BJ (cell line): ENCODE measurements around the gene GPR137. TPM values are rescaled to one million over a fixed set of nuclear protein-coding genes. Genes with fewer than 3 reads are reported as not detected.
"Not testable (repeated sequence)": the region's sequence is repeated elsewhere in the genome, so short reads cannot be mapped to it uniquely, and the experiment has no call there.

Source experiments
- CTCF ChIA-PET: fragments of 350-600 bp; formaldehyde crosslinking; extraction: SDS; loops from one replicate; lab custom pipeline; 2021; ENCODE audit warnings: antibody characterized with exemption, inconsistent platforms; lab: Yijun Ruan, JAX
- POLR2A ChIA-PET: fragments of 300-600 bp; sonication (Branson Sonifier 250); formaldehyde crosslinking; extraction: SDS; loops from one replicate; lab custom pipeline; 2021; ENCODE audit warnings: antibody characterized with exemption; lab: Charles Lee
- DNase-seq: peaks from one replicate; pipeline ENCODE4 v3.0.0-alpha.2; 2011; ENCODE audit warnings: low read depth
- H3K27me3 ChIP-seq: 2 replicates; pipeline ENCODE4 v1.6.0; 2011; ENCODE audit warnings: low read length; ENCODE audit not compliant: control insufficient read depth, insufficient read depth
- H3K36me3 ChIP-seq: 2 replicates; pipeline ENCODE4 v1.5.1; 2011; ENCODE audit warnings: low read length; ENCODE audit not compliant: control insufficient read depth, insufficient read depth
- H3K4me3 ChIP-seq: 2 replicates; pipeline ENCODE4 v1.5.1; 2011; ENCODE audit warnings: low read depth, mild to moderate bottlenecking, control low read depth, low read length
- CTCF ChIP-seq: IDR thresholded peaks from 2 replicates; pipeline ENCODE4 v1.5.1; 2011; ENCODE audit warnings: low read depth, mild to moderate bottlenecking, control low read depth, inconsistent platforms, low read length, moderate library complexity; ENCODE audit not compliant: insufficient read depth
- polyA plus RNA-seq: library from polyadenylated mRNA; depleted of rRNA; stranded (reverse); fragments of >200 nt; gene quantifications from 2 replicates; pipeline ENCODE4 v1.2.3, GENCODE V29; 2011

The GPR137 gene
- polyA plus RNA-seq, 1 experiment = 33.7 TPM

- DNase-seq = no peak
- H3K36me3 ChIP-seq = peaks cover 11% of the 10 kb centered on the region
- CTCF ChIA-PET = interaction anchor here (0.7 to 8.2 kb wide), 12 partner anchors 12 to 598 kb away, joined by 3 to 92 read pairs (median 4); partner anchors contain the start of genes CATSPERZ, CDC42BPG, ESRRA and FERMT3
- H3K27me3 ChIP-seq = no peaks in the 10 kb centered on the region
- TF ChIP-seq CTCF = no peak
- POLR2A ChIA-PET = interaction anchor here (0.6 to 0.7 kb wide), 2 partner anchors 61 to 1406 kb away, joined by 3 to 5 read pairs; no protein-coding TSS in a partner anchor
- H3K4me3 ChIP-seq = peak overlapping the region; percentile 94
Measured at GRCh38 chr11:64245797-64246620, 39.6 kb upstream of the GPR137 start.

DNA sequence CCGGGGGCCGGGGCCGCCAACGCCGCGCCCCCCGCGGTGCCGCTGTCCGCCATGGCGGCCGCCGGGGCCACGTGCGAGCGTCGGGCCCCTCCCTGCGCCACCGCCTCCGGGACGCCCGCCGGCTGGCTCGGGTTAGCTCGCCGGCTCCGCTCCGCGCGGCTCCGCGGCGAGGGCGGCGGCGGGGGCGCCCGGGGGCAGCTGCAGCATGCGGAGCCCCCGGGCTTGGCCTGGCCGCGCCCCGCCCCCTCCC is 39.1 kb upstream of the GPR137 start:
- DNase-seq, H3K27me3 ChIP-seq: not testable (repeated sequence)
- CTCF ChIA-PET = interaction anchor here (0.7 to 8.2 kb wide), 8 partner anchors 11 to 598 kb away, joined by 3 to 92 read pairs (median 4); partner anchors contain the start of genes CATSPERZ, CDC42BPG, ESRRA and FERMT3
- POLR2A ChIA-PET = interaction anchor here (0.6 kb wide), 1 partner anchor 1407 kb away, joined by 5 read pairs; no protein-coding TSS in a partner anchor
- Histone ChIP-seq H3K4me3 (peak overlapping the region; percentile 94), H3K36me3 (peaks cover 11% of the 10 kb centered on the region)

DNA sequence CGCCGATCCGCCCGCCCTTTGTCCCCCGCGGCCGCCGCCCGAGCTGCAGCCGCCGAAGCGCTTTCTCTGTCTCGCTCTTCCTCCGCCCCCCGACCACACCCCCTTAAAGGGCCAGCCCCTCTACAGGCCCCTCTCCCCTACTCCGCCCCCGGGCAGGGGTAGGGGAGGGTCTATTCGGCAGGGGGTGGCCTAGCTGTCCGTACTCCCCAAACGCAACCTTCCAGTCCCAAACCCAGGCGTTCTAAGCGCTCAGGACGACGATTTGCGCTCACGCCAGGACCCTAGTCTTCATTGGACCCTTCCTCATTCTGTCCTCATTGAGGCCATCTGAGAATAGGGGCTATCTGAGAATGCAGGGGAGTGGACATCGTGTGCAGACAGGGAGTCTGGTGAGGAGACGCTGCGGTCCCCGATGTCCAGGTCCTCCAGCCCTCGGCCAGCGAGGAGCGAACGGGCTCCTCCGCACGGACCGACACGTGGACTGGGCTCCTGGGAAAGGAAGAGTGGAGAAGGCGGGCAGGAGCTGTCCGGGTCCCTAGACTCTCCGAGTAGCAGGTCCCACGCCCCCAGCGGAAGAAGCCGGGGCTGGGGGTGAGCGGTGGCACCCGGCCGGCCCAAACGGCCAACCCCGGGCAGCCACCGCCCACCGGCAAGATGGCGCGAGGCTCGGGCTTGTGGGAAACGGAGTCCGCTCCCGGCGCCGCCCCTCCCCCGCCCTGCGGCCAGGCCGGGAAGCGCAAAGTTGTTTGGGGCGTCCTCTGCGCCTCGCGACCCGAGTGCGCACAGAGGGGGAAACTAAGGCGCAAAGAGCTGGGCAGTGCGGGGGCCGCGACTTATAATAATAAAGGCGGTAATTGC is 38.5 kb upstream of the GPR137 start, which contains the start of gene PPP1R14B:
Gene PPP1R14B (minus strand): TSS at position 73 of the 858 bp plus-strand sequence. CDS start 270 bp downstream, outside the sequence.
- Histone ChIP-seq H3K36me3 (peaks cover 11% of the 10 kb centered on the region), H3K27me3 (no peaks in the 10 kb centered on the region), H3K4me3 (peak within 1 kb of the TSS; percentile 94)
- ChIA-PET POLR2A (no interaction called here), CTCF (interaction anchor here (0.6 to 8.2 kb wide), 10 partner anchors 10 to 597 kb away, joined by 3 to 92 read pairs (median 4); partner anchors contain the start of genes CATSPERZ, CDC42BPG, ESRRA and FERMT3)
- DNase-seq = no peak
- no peak for TF ChIP-seq CTCF

DNA sequence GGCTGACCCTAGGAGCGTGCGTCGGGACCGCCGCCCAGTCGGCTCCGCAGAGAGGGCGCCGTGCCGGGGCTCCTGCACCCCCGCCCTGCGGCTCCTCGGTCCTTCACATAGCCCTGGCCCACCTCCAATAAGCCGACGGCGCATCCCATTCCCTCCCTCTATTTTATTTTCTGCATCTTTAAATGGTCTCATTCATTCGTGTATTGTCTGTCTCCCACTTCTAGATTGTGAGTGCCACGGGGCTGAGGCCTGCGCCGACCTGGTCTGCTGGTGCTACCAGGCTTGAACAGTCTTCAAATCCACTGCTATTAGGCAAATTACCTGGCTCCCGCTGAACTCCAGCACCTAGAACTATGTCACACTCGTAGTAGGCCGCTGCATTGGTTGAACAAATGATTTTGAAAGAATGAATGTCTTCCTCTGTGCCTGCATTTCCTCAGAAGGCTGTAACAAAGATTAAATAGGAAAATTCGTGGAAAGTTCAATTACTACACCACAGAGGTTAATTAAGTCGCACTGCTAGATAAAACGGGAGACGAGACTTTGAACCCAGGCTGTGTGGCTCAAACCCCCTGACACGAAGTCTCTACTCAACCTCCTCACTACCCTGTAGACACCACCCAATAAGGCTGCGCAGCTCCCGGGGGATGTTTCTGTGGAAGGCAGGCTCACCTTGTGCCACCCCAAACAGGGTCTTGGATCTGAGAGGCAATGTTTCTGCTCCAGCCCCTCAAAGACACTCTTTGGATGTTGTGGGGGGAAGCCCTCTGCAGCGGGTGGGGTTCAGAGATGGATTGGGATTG is 37.7 kb upstream of the GPR137 start:
- DNase-seq = no peak
- TF ChIP-seq CTCF = no peak
- POLR2A ChIA-PET = no interaction called here

DNA sequence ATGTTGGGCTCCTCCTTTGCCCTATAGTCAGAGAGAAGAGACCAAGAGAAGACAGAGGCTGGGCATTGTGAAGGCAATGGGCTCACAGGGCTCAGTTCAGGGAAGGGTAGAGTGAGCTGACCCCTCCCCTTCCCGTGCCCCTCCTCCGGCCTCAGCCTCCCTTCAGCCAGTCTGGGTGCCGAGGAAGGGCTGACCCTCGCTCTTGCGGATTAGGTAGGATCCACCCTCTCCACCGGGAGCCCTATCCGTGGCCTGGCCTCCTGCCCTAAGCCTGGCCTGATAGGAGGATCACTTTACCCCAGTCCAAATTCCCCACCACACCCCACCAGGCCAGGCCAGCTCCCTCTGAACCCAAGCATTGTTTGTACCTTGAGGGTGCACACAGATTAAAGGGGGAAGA is 37.1 kb upstream of the GPR137 start:
- CTCF ChIA-PET = interaction anchor here (1.2 to 8.2 kb wide), 3 partner anchors 9 to 54 kb away, joined by 3 to 92 read pairs (median 5); partner anchors contain the start of genes CATSPERZ and ESRRA
- DNase-seq = no peak
- Histone ChIP-seq H3K36me3 (peaks cover 5% of the 10 kb centered on the region), H3K4me3 (no peak overlapping the region), H3K27me3 (no peaks in the 10 kb centered on the region)
- no peak for TF ChIP-seq CTCF
- POLR2A ChIA-PET = no interaction called here

More for the DNA sequence above, 37.7 kb upstream of the GPR137 start:
- H3K27me3 ChIP-seq = no peaks in the 10 kb centered on the region
- peak overlapping the region; percentile 94 for H3K4me3 ChIP-seq
- CTCF ChIA-PET = interaction anchor here (0.6 to 8.2 kb wide), 7 partner anchors 10 to 412 kb away, joined by 3 to 92 read pairs (median 4); partner anchors contain the start of genes CATSPERZ and ESRRA
- peaks cover 11% of the 10 kb centered on the region for H3K36me3 ChIP-seq
